ENCODE data around the gene MORC1.

MORC1 gene

DNA sequence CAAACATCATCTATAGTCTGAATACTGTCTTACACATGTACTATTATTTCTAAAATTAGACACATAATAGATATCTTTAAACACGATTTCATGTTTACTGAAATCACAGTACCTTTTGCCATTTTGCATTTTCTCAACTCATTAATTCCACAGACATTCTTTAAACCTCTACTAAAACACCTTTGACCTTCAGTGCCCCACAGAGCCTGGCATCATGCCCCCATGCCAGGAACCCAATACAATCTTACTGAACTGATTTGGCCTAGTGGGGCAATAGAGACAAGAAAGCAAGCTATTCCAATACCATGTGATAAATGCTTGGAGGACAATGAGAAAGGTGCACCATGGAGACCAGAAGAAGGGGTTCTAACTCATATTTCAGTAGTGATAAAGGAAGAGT, 144.9 kb downstream of the MORC1 start:
- no peak overlapping the region for H3K27ac ChIP-seq (ENCODE audit: insufficient read depth in 1 of 2, low read depth in 1 of 2, low read length in 2 of 2, poor library complexity in 1 of 2, severe bottlenecking in 2 of 2)
- WGBS (ENCODE audit: insufficient coverage): 100% methylated on average over 1 of the region's 1 CpG
- no peak overlapping the region for H3K4me3 ChIP-seq (ENCODE audit: control insufficient read depth in 1 of 7, extremely low read depth in 1 of 7, insufficient read depth in 4 of 7, low read depth in 2 of 7, low read length in 6 of 7)
- DNase-seq: no peak
- H3K27me3 ChIP-seq (replicated peaks in 2 of 5; ENCODE audit: control insufficient read depth in 4 of 5, insufficient read depth in 5 of 5, low read length in 4 of 5): no peaks in the 10 kb centered on the region
- H3K4me1 ChIP-seq (ENCODE audit: control extremely low read depth in 1 of 4, control insufficient read depth in 4 of 4, insufficient read depth in 4 of 4, low read length in 3 of 4): no peaks in the 10 kb centered on the region
- H3K36me3 ChIP-seq (ENCODE audit: control insufficient read depth in 4 of 4, insufficient read depth in 4 of 4, low read length in 3 of 4): no peaks in the 10 kb centered on the region
- H3K9me3 ChIP-seq (ENCODE audit: control extremely low read depth in 1 of 5, control insufficient read depth in 4 of 5, insufficient read depth in 2 of 5, low read depth in 1 of 5, low read length in 4 of 5): no peaks in the 10 kb centered on the region
- CTCF ChIA-PET: interaction anchor here (0.8 kb wide), 1 partner anchor 58 kb away, joined by 3 read pairs; no protein-coding TSS in a partner anchor
- POLR2A ChIA-PET: no interaction called here

GRCh38 chr3:108972482-108972881, 145.5 kb downstream of the MORC1 start:
- no peak overlapping the region for H3K4me3 ChIP-seq (ENCODE audit: control insufficient read depth in 1 of 7, extremely low read depth in 1 of 7, insufficient read depth in 4 of 7, low read depth in 2 of 7, low read length in 6 of 7)
- 100% methylated on average over 2 of the region's 3 CpGs for WGBS (ENCODE audit: insufficient coverage)
- no peaks in the 10 kb centered on the region for H3K4me1 ChIP-seq (ENCODE audit: control extremely low read depth in 1 of 4, control insufficient read depth in 4 of 4, insufficient read depth in 4 of 4, low read length in 3 of 4)
- H3K36me3 ChIP-seq (ENCODE audit: control insufficient read depth in 4 of 4, insufficient read depth in 4 of 4, low read length in 3 of 4): no peaks in the 10 kb centered on the region
- H3K9me3 ChIP-seq (ENCODE audit: control extremely low read depth in 1 of 5, control insufficient read depth in 4 of 5, insufficient read depth in 2 of 5, low read depth in 1 of 5, low read length in 4 of 5): no peaks in the 10 kb centered on the region
- H3K27ac ChIP-seq (ENCODE audit: insufficient read depth in 1 of 2, low read depth in 1 of 2, low read length in 2 of 2, poor library complexity in 1 of 2, severe bottlenecking in 2 of 2): no peak overlapping the region
- no peaks in the 10 kb centered on the region for H3K27me3 ChIP-seq (replicated peaks in 2 of 5; ENCODE audit: control insufficient read depth in 4 of 5, insufficient read depth in 5 of 5, low read length in 4 of 5)
- no peak for DNase-seq
- ChIA-PET POLR2A (no interaction called here), CTCF (interaction anchor here (0.7 to 0.8 kb wide), 2 partner anchors 9 to 57 kb away, joined by 3 read pairs; no protein-coding TSS in a partner anchor)

- Histone ChIP-seq H3K36me3 (ENCODE audit: control insufficient read depth in 4 of 4, insufficient read depth in 4 of 4, low read length in 3 of 4) (no peaks in the 10 kb centered on the region), H3K4me3 (ENCODE audit: control insufficient read depth in 1 of 7, extremely low read depth in 1 of 7, insufficient read depth in 4 of 7, low read depth in 2 of 7, low read length in 6 of 7) (no peak overlapping the region), H3K4me1 (ENCODE audit: control extremely low read depth in 1 of 4, control insufficient read depth in 4 of 4, insufficient read depth in 4 of 4, low read length in 3 of 4) (no peaks in the 10 kb centered on the region), H3K27me3 (replicated peaks in 2 of 5; ENCODE audit: control insufficient read depth in 4 of 5, insufficient read depth in 5 of 5, low read length in 4 of 5) (no peaks in the 10 kb centered on the region), H3K9me3 (ENCODE audit: control extremely low read depth in 1 of 5, control insufficient read depth in 4 of 5, insufficient read depth in 2 of 5, low read depth in 1 of 5, low read length in 4 of 5) (no peaks in the 10 kb centered on the region), H3K27ac (ENCODE audit: insufficient read depth in 1 of 2, low read depth in 1 of 2, low read length in 2 of 2, poor library complexity in 1 of 2, severe bottlenecking in 2 of 2) (no peak overlapping the region)
- ChIA-PET CTCF (no interaction called here), POLR2A (no interaction called here)
- 53% methylated on average over 3 of the region's 3 CpGs for WGBS (ENCODE audit: insufficient coverage)
- DNase-seq: no peak
Measured at GRCh38 chr3:108970561-108970960, 147.4 kb downstream of the MORC1 start.

DNA sequence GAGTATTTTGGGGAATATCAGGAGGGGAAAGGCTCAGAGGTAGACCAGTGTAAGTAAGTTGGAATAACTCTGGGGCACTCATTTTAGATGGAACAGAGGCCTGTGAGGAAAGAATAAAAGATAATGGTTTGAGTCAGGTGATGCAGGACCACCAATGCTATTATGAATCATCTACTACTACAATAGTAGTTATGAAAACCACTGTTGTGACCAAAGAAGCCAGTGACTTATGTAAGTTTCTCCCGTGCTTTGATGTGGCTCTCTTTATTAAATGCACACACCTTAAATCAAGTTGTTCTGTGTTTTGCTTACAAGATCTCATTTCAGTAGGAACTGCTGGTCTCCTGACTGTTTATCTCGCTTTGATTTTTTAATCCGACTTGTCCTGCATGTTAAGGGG, 151.2 kb downstream of the MORC1 start:
- Histone ChIP-seq H3K27ac (ENCODE audit: insufficient read depth in 1 of 2, low read depth in 1 of 2, low read length in 2 of 2, poor library complexity in 1 of 2, severe bottlenecking in 2 of 2) (no peak overlapping the region), H3K4me1 (ENCODE audit: control extremely low read depth in 1 of 4, control insufficient read depth in 4 of 4, insufficient read depth in 4 of 4, low read length in 3 of 4) (no peaks in the 10 kb centered on the region), H3K4me3 (ENCODE audit: control insufficient read depth in 1 of 7, extremely low read depth in 1 of 7, insufficient read depth in 4 of 7, low read depth in 2 of 7, low read length in 6 of 7) (no peak overlapping the region), H3K27me3 (replicated peaks in 2 of 5; ENCODE audit: control insufficient read depth in 4 of 5, insufficient read depth in 5 of 5, low read length in 4 of 5) (no peaks in the 10 kb centered on the region), H3K9me3 (ENCODE audit: control extremely low read depth in 1 of 5, control insufficient read depth in 4 of 5, insufficient read depth in 2 of 5, low read depth in 1 of 5, low read length in 4 of 5) (no peaks in the 10 kb centered on the region), H3K36me3 (ENCODE audit: control insufficient read depth in 4 of 4, insufficient read depth in 4 of 4, low read length in 3 of 4) (no peaks in the 10 kb centered on the region)
- CTCF ChIA-PET: interaction anchor here (1.6 kb wide), 1 partner anchor 14 kb away, joined by 3 read pairs; no protein-coding TSS in a partner anchor
- DNase-seq: no peak
- POLR2A ChIA-PET: no interaction called here
- WGBS (ENCODE audit: insufficient coverage): 50% methylated on average over 1 of the region's 3 CpGs

DNA sequence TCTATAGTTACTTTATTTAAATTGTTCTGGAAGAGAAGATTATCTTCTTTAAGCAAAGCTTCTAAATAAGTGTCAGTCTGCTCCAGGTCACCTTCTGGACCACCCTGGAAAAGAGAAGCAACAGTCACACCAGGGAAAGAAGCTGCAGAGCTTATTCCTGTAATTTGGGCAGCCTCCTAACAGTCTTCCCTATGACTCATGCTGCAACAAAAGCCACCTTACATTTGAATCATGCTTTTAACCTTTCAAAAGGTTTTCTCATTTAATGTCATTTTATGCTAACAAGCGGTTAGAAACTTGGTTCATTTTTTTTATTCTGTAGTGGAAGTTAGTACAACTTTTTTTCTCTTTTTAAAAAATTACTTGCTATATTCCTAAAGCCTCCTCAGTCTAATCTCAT, 158.9 kb downstream of the MORC1 start:
- CTCF ChIA-PET: no interaction called here
- H3K4me1 ChIP-seq (ENCODE audit: control extremely low read depth in 1 of 4, control insufficient read depth in 4 of 4, insufficient read depth in 4 of 4, low read length in 3 of 4): no peaks in the 10 kb centered on the region
- H3K27me3 ChIP-seq (replicated peaks in 2 of 5; ENCODE audit: control insufficient read depth in 4 of 5, insufficient read depth in 5 of 5, low read length in 4 of 5): no peaks in the 10 kb centered on the region
- no peak overlapping the region for H3K4me3 ChIP-seq (ENCODE audit: control insufficient read depth in 1 of 7, extremely low read depth in 1 of 7, insufficient read depth in 4 of 7, low read depth in 2 of 7, low read length in 6 of 7)
- no peak for DNase-seq
- no peaks in the 10 kb centered on the region for H3K36me3 ChIP-seq (ENCODE audit: control insufficient read depth in 4 of 4, insufficient read depth in 4 of 4, low read length in 3 of 4)
- no peaks in the 10 kb centered on the region for H3K9me3 ChIP-seq (ENCODE audit: control extremely low read depth in 1 of 5, control insufficient read depth in 4 of 5, insufficient read depth in 2 of 5, low read depth in 1 of 5, low read length in 4 of 5)
- H3K27ac ChIP-seq (ENCODE audit: insufficient read depth in 1 of 2, low read depth in 1 of 2, low read length in 2 of 2, poor library complexity in 1 of 2, severe bottlenecking in 2 of 2): no peak overlapping the region
- POLR2A ChIA-PET: no interaction called here
- WGBS (ENCODE audit: insufficient coverage): no CpG with 5 or more reads among the region's 1 CpG

DNA sequence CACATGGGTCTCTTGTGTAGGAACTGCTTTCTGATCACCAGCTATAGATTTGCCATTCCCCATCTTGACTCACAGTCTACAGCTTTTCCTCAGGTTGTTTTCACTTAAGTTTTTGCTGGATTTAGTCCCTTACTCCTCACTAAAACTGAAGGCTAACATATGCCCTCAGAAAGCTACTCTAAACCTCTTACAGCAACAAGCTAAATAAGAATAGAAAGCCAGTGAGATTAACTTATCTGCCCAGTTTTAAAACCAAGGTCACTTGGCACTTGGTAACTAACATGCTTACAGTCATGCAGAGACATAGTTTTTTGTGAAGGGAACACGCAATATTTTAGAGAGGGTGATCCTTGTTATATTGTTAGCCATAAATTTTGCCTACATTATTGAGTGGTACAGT, 164.2 kb downstream of the MORC1 start, which contains the start of gene GUCA1C:
GUCA1C (minus strand) TSS at position 180 of the 400 bp plus-strand sequence; CDS start at position 63, 117 bp downstream.
- peaks cover 0 to 3% (median 0%) of the 10 kb centered on the region in 5 experiments for H3K27me3 ChIP-seq (replicated peaks in 2 of 5; ENCODE audit: control insufficient read depth in 4 of 5, insufficient read depth in 5 of 5, low read length in 4 of 5)
- H3K27ac ChIP-seq (ENCODE audit: insufficient read depth in 1 of 2, low read depth in 1 of 2, low read length in 2 of 2, poor library complexity in 1 of 2, severe bottlenecking in 2 of 2): no peak within 1 kb of the TSS
- no peaks in the 10 kb centered on the region for H3K36me3 ChIP-seq (ENCODE audit: control insufficient read depth in 4 of 4, insufficient read depth in 4 of 4, low read length in 3 of 4)
- H3K4me1 ChIP-seq (ENCODE audit: control extremely low read depth in 1 of 4, control insufficient read depth in 4 of 4, insufficient read depth in 4 of 4, low read length in 3 of 4): no peaks in the 10 kb centered on the region
- ChIA-PET POLR2A (no interaction called here), CTCF (no interaction called here)
- no peak for DNase-seq
- H3K4me3 ChIP-seq (ENCODE audit: control insufficient read depth in 1 of 7, extremely low read depth in 1 of 7, insufficient read depth in 4 of 7, low read depth in 2 of 7, low read length in 6 of 7): no peak within 1 kb of the TSS
- no CpG with 5 or more reads among the region's 1 CpG for WGBS (ENCODE audit: insufficient coverage)
- H3K9me3 ChIP-seq (ENCODE audit: control extremely low read depth in 1 of 5, control insufficient read depth in 4 of 5, insufficient read depth in 2 of 5, low read depth in 1 of 5, low read length in 4 of 5): no peaks in the 10 kb centered on the region

DNA sequence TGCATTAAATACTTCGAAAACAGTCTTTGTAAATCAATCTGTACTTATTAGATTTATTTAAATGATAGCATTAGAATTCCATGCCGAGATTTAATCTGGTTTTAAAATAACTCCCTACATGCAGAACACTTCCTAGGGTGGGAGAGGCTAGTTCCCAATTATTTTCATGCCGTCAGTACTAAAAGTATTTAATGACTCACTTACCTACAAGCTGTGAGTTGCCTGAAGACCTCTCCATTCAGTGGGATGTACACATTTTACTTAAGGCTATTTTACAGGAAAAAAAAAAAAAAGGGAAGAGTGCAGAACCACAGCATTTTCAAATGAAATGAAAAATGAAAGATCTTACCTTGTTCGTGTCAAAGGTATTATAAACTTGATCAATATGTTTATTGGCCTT, 164.7 kb downstream of the MORC1 start:
- ChIA-PET CTCF (no interaction called here), POLR2A (no interaction called here)
- WGBS (ENCODE audit: insufficient coverage): no CpG with 5 or more reads among the region's 4 CpGs
- H3K27ac ChIP-seq (ENCODE audit: insufficient read depth in 1 of 2, low read depth in 1 of 2, low read length in 2 of 2, poor library complexity in 1 of 2, severe bottlenecking in 2 of 2): no peak overlapping the region
- no peak for DNase-seq
- no peaks in the 10 kb centered on the region for H3K36me3 ChIP-seq (ENCODE audit: control insufficient read depth in 4 of 4, insufficient read depth in 4 of 4, low read length in 3 of 4)
- H3K4me1 ChIP-seq (ENCODE audit: control extremely low read depth in 1 of 4, control insufficient read depth in 4 of 4, insufficient read depth in 4 of 4, low read length in 3 of 4): no peaks in the 10 kb centered on the region
- no peak overlapping the region for H3K4me3 ChIP-seq (ENCODE audit: control insufficient read depth in 1 of 7, extremely low read depth in 1 of 7, insufficient read depth in 4 of 7, low read depth in 2 of 7, low read length in 6 of 7)
- peaks cover 0 to 3% (median 0%) of the 10 kb centered on the region in 5 experiments for H3K27me3 ChIP-seq (replicated peaks in 2 of 5; ENCODE audit: control insufficient read depth in 4 of 5, insufficient read depth in 5 of 5, low read length in 4 of 5)
- H3K9me3 ChIP-seq (ENCODE audit: control extremely low read depth in 1 of 5, control insufficient read depth in 4 of 5, insufficient read depth in 2 of 5, low read depth in 1 of 5, low read length in 4 of 5): no peaks in the 10 kb centered on the region
